ENCODE data around the gene RAP1A.
A peak's percentile ranks its signal among the peaks of the same experiment; 100 is the strongest.

RAP1A gene

DNA sequence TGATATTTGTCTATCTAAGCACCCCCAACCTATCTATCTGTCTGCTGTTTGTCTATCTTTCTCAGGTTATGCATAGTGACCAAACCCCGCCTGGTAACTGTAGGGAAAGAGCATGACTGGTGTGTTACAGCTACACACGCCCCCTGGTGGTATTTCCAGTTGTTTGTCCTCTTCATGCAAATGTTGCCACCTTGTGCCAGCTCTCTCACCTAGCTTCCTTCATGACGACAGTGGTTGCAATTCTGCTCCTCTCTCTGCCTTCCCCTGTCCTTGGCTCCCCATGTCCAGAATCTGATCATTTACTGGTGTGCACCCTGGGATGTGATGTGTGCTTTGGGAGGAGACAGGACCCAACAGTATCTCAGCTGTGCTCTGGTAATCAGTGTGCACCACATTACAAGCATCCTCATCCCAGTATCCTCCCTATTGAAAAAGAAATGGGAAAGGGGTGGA is 127.7 kb downstream of the RAP1A start:
- H3K4me3 ChIP-seq (ENCODE audit: low read depth, low read length), result no peak overlapping the region
- H3K27ac ChIP-seq (ENCODE audit: low read depth, low read length), result no peak overlapping the region
- H3K9me3 ChIP-seq (ENCODE audit: control insufficient read depth, insufficient read depth, low read length), result no peaks in the 10 kb centered on the region
- peaks cover 19% of the 10 kb centered on the region for H3K4me1 ChIP-seq (ENCODE audit: control insufficient read depth, insufficient read depth, low read length)
- no peak overlapping the region for H3K9ac ChIP-seq (ENCODE audit: low read depth, low read length)
- no peaks in the 10 kb centered on the region for H3K36me3 ChIP-seq (ENCODE audit: control insufficient read depth, insufficient read depth, low read length)
- H3K27me3 ChIP-seq (ENCODE audit: control insufficient read depth, insufficient read depth, low read length), result no peaks in the 10 kb centered on the region

DNA sequence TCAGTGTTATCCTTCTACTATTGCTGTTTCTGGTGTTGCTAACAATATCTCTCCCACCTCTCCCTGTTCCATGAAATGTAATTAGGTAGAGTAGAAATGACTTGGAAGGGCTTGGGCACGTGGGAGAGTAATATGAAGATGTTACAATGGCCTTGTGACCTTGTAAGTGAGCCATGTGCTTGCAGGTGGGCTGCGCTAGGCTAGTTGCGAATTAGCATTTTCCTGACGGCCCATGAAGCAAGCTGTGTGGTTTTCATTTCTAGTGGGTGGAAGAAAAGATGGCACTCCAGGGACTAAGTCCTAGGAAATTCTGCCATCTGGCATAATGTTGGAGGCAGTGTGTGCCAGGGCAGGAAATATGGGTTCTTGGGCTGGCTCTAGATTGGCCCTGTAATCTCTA is 128.4 kb downstream of the RAP1A start:
- Histone ChIP-seq H3K4me1 (ENCODE audit: control insufficient read depth, insufficient read depth, low read length) (peaks cover 19% of the 10 kb centered on the region), H3K4me3 (ENCODE audit: low read depth, low read length) (no peak overlapping the region), H3K27me3 (ENCODE audit: control insufficient read depth, insufficient read depth, low read length) (no peaks in the 10 kb centered on the region), H3K27ac (ENCODE audit: low read depth, low read length) (peak overlapping the region; percentile 7), H3K9ac (ENCODE audit: low read depth, low read length) (no peak overlapping the region), H3K9me3 (ENCODE audit: control insufficient read depth, insufficient read depth, low read length) (no peaks in the 10 kb centered on the region), H3K36me3 (ENCODE audit: control insufficient read depth, insufficient read depth, low read length) (no peaks in the 10 kb centered on the region)

DNA sequence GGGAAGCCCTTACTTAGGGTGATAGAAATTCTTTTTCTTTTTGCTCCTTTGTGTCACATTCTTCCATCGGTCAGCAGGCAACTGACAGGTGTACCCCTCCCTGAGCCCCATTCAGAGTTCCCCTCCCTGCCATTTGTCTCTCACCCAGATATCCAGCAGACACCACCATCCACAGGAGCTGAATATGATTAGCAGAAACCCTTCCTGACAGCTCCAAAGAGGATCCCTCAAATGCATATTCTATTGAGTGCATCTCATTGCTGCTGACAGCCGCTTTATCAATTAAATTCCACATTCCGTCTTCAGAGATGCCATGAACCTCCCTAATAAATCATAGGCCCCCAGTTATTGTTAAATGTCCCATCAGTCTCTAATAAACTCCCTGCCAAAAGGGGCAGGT is 130.0 kb downstream of the RAP1A start:
- Histone ChIP-seq H3K36me3 (ENCODE audit: control insufficient read depth, insufficient read depth, low read length) (no peaks in the 10 kb centered on the region), H3K4me1 (ENCODE audit: control insufficient read depth, insufficient read depth, low read length) (peaks cover 22% of the 10 kb centered on the region), H3K27me3 (ENCODE audit: control insufficient read depth, insufficient read depth, low read length) (no peaks in the 10 kb centered on the region), H3K9me3 (ENCODE audit: control insufficient read depth, insufficient read depth, low read length) (no peaks in the 10 kb centered on the region), H3K9ac (ENCODE audit: low read depth, low read length) (no peak overlapping the region), H3K4me3 (ENCODE audit: low read depth, low read length) (no peak overlapping the region), H3K27ac (ENCODE audit: low read depth, low read length) (no peak overlapping the region)

DNA sequence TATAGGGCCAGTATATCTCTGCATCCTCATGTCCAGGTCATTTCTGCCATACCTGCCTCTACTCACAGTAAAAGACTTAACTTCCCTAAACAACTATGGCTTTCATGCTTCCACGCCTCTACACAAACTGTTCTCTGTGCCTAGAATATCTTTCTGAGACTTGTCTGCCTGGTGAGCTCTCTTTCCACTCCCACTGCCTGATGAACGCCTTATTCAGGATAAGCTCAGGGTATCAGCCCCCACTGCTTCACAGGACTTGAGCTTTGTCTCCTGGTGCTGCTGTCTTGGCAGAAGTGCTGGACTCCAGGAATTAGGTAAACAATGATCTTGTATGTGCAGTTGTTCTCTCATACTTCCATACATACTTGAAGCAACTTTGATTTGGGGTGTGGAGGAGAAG is 131.3 kb downstream of the RAP1A start:
- H3K4me3 ChIP-seq (ENCODE audit: low read depth, low read length), result no peak overlapping the region
- H3K9me3 ChIP-seq (ENCODE audit: control insufficient read depth, insufficient read depth, low read length), result no peaks in the 10 kb centered on the region
- H3K4me1 ChIP-seq (ENCODE audit: control insufficient read depth, insufficient read depth, low read length), result peaks cover 24% of the 10 kb centered on the region
- H3K27ac ChIP-seq (ENCODE audit: low read depth, low read length), result no peak overlapping the region
- H3K36me3 ChIP-seq (ENCODE audit: control insufficient read depth, insufficient read depth, low read length), result no peaks in the 10 kb centered on the region
- no peak overlapping the region for H3K9ac ChIP-seq (ENCODE audit: low read depth, low read length)
- H3K27me3 ChIP-seq (ENCODE audit: control insufficient read depth, insufficient read depth, low read length), result no peaks in the 10 kb centered on the region

DNA sequence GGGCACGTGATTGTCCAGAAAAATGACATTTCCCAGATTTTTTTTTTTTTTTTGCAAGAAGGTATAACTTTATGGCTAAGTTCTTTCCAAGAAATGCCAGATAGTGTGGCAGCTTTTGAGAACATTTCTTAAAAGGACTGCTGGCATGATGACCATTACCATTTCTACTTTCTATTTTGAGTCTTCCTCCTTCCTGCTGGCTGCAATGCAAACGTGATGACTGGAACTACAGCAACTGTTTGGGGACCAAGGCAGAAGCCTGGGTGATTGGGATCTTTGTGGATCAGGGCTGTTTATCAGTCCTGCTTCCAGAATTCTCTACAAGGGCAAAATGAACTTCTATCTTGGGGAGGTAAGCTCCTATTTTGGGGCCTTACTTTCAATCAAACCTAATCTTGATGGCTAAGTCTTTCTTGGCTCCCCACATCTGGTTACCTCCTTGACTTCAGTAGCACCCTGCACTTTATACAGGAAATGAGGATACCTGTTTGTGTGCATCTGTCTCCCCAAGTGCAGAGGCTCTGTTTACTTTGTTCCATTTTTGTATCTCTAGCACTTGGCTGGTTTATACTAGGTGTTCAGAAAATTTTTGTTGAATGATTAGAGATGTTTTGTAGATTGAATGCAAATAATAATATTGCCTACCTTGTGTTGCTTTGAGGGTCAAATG is 132.5 kb downstream of the RAP1A start:
- Histone ChIP-seq H3K27me3 (ENCODE audit: control insufficient read depth, insufficient read depth, low read length) (no peaks in the 10 kb centered on the region), H3K27ac (ENCODE audit: low read depth, low read length) (no peak overlapping the region), H3K4me3 (ENCODE audit: low read depth, low read length) (no peak overlapping the region), H3K9ac (ENCODE audit: low read depth, low read length) (no peak overlapping the region), H3K9me3 (ENCODE audit: control insufficient read depth, insufficient read depth, low read length) (no peaks in the 10 kb centered on the region), H3K36me3 (ENCODE audit: control insufficient read depth, insufficient read depth, low read length) (no peaks in the 10 kb centered on the region), H3K4me1 (ENCODE audit: control insufficient read depth, insufficient read depth, low read length) (peaks cover 30% of the 10 kb centered on the region)

DNA sequence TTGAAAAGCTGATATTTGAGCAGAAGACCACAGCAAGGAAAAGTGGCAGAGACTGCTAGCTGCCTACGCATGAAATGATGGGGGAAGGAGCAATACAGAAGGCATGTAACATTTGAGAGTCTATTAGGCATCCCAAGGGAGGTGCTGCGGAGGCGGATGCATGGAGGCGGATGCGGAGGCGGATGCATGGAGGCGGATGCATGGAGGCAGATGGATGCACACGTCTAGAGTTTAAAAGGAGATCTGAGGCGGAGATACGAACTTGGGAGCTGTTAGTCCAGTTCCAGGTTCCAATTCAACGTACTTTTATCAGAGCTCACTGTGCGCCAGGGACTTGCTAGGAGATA is 135.4 kb downstream of the RAP1A start:
- Histone ChIP-seq H3K9ac (ENCODE audit: low read depth, low read length) (peak overlapping the region; percentile 94), H3K4me3 (ENCODE audit: low read depth, low read length) (peak overlapping the region; percentile 97), H3K36me3 (ENCODE audit: control insufficient read depth, insufficient read depth, low read length) (peaks cover 21% of the 10 kb centered on the region), H3K9me3 (ENCODE audit: control insufficient read depth, insufficient read depth, low read length) (no peaks in the 10 kb centered on the region), H3K4me1 (ENCODE audit: control insufficient read depth, insufficient read depth, low read length) (peaks cover 13% of the 10 kb centered on the region; the same call in 1 of the 2 replicates), H3K27ac (ENCODE audit: low read depth, low read length) (peak overlapping the region; percentile 99), H3K27me3 (ENCODE audit: control insufficient read depth, insufficient read depth, low read length) (no peaks in the 10 kb centered on the region)

DNA sequence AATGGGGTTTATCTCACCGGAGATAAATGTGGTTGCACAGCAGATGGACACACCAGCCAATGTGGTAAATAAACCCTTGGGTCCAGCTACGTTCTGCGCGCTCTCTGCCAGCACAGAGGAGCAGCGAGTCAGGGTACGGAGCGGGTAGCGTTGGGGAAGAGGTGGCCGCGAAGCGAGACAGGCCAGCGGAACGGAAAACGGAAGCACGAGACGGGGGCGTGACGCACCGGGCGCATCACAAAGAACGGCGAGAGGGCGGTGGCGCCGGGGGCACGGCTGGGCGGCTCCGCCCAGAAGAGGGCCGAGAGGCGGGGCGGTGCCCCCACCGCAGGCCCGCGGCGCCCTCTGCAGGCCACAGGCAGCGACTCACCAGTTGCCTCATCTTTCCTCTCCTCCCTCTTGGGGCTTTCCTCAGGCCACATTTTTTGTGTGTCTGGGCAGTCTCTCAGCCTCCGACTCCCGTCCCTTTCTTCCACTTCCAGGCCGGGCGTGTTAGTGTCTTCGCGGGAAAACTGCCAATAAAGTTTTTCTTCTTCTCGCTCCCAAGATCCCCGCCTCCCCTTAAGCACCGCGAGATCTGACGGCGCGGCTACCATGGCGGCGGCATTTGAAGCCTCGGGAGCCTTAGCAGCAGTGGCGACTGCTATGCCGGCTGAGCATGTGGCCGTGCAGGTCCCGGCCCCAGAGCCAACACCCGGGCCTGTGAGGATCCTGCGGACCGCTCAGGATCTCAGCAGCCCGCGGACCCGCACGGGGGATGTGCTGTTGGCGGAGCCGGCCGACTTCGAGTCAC is 135.9 kb downstream of the RAP1A start, which contains the start of gene DDX20:
DDX20 (plus strand) TSS at position 571 of the 793 bp plus-strand sequence; CDS start at position 595, 24 bp downstream.
- peaks cover 26% of the 10 kb centered on the region for H3K36me3 ChIP-seq (ENCODE audit: control insufficient read depth, insufficient read depth, low read length)

DNA sequence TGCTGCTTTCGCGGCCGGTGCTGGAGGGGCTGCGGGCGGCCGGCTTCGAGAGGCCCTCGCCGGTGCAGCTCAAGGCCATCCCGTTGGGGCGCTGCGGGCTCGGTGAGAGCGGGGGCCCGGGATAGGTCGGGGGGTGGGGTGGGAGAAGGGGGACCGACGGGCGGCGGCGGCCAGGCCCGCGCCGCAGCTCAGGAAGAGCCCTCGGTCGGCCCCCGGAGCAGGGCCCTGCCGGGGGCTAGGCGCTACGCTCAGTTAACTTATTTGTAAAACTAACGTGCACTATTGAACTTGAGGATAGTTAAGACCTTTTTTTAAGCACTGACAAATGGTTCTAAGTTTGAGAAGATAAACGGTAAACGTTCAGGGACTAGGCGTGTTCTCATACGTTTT is 136.5 kb downstream of the RAP1A start:
- Histone ChIP-seq H3K9ac (ENCODE audit: low read depth, low read length) (peak overlapping the region; percentile 94), H3K27me3 (ENCODE audit: control insufficient read depth, insufficient read depth, low read length) (no peaks in the 10 kb centered on the region), H3K4me1 (ENCODE audit: control insufficient read depth, insufficient read depth, low read length) (peaks cover 12% of the 10 kb centered on the region; the same call in 1 of the 2 replicates), H3K27ac (ENCODE audit: low read depth, low read length) (peak overlapping the region; percentile 99), H3K4me3 (ENCODE audit: low read depth, low read length) (peak overlapping the region; percentile 97), H3K36me3 (ENCODE audit: control insufficient read depth, insufficient read depth, low read length) (peaks cover 32% of the 10 kb centered on the region), H3K9me3 (ENCODE audit: control insufficient read depth, insufficient read depth, low read length) (no peaks in the 10 kb centered on the region)

More for the DNA sequence above, 135.9 kb downstream of the RAP1A start, which contains the start of gene DDX20:
- peak within 1 kb of the TSS; percentile 94 for H3K9ac ChIP-seq (ENCODE audit: low read depth, low read length)
- no peaks in the 10 kb centered on the region for H3K27me3 ChIP-seq (ENCODE audit: control insufficient read depth, insufficient read depth, low read length)
- peaks cover 12% of the 10 kb centered on the region; the same call in 1 of the 2 replicates for H3K4me1 ChIP-seq (ENCODE audit: control insufficient read depth, insufficient read depth, low read length)
- peak within 1 kb of the TSS; percentile 99 for H3K27ac ChIP-seq (ENCODE audit: low read depth, low read length)
- peak within 1 kb of the TSS; percentile 97 for H3K4me3 ChIP-seq (ENCODE audit: low read depth, low read length)
- H3K9me3 ChIP-seq (ENCODE audit: control insufficient read depth, insufficient read depth, low read length), result no peaks in the 10 kb centered on the region

DNA sequence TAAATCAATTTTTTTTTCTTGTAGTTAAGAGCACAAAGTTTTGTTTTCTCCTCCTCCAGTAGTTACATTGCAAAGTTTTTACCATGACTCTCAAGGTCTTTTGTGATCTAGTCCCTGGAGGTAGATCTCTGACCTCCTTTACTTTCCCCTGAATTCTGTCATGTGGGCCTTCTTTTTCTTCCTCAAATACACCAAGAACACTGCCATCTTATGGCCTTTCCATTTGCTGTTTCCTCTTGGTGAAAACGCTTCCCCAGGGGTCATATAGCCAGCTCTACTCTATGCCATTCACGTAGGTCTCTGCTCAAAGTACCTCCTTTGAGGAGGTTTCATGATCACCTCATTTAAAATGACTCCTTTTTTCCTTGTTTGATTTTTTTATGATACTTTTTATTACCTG is 138.8 kb downstream of the RAP1A start:
- Histone ChIP-seq H3K4me3 (ENCODE audit: low read depth, low read length) (no peak overlapping the region), H3K9me3 (ENCODE audit: control insufficient read depth, insufficient read depth, low read length) (no peaks in the 10 kb centered on the region), H3K36me3 (ENCODE audit: control insufficient read depth, insufficient read depth, low read length) (peaks cover 54% of the 10 kb centered on the region), H3K27me3 (ENCODE audit: control insufficient read depth, insufficient read depth, low read length) (no peaks in the 10 kb centered on the region), H3K4me1 (ENCODE audit: control insufficient read depth, insufficient read depth, low read length) (peaks cover 12% of the 10 kb centered on the region; the same call in 1 of the 2 replicates), H3K27ac (ENCODE audit: low read depth, low read length) (no peak overlapping the region), H3K9ac (ENCODE audit: low read depth, low read length) (no peak overlapping the region)

DNA sequence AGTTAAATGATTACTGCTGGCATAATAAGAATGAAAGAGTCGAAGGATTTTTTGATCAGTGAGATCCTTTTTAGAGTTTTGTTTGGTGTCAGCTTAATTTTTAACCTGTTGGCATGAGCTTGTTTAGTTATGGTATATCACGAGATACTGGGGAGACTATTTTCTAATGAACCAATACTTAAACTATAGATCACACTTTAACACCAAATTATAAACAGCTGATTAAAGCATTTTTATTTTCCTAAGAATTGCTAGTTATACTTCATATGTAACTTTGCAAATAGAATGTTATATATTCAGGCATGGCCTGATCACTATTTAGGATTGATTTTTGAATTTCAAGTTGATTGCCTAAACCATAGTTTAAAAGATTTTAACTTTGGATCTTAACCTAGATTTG is 142.1 kb downstream of the RAP1A start:
- no peak overlapping the region for H3K4me3 ChIP-seq (ENCODE audit: low read depth, low read length)
- H3K27me3 ChIP-seq (ENCODE audit: control insufficient read depth, insufficient read depth, low read length), result no peaks in the 10 kb centered on the region
- peaks cover 87% of the 10 kb centered on the region for H3K36me3 ChIP-seq (ENCODE audit: control insufficient read depth, insufficient read depth, low read length)
- H3K9ac ChIP-seq (ENCODE audit: low read depth, low read length), result no peak overlapping the region
- H3K9me3 ChIP-seq (ENCODE audit: control insufficient read depth, insufficient read depth, low read length), result no peaks in the 10 kb centered on the region
- peaks cover 5% of the 10 kb centered on the region; the same call in 1 of the 2 replicates for H3K4me1 ChIP-seq (ENCODE audit: control insufficient read depth, insufficient read depth, low read length)
- no peak overlapping the region for H3K27ac ChIP-seq (ENCODE audit: low read depth, low read length)

DNA sequence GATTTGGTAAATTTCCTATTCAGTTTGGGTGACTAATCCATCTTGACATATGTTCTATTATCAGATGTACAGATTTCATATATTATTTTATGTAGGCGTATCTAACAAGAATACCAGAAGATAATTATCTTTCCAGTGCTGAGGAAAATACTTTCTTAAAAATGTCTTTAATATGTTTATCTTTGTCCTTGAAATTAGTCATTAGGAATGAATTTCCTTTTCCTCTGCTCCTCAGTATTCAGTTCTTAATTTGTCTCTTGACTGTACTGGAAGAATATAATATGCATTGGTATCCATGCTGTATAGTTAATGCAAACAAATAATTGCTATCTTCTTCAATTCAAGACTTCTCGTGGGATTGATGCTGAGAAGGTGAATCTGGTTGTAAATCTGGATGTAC is 142.7 kb downstream of the RAP1A start:
- Histone ChIP-seq H3K27ac (ENCODE audit: low read depth, low read length) (no peak overlapping the region), H3K4me3 (ENCODE audit: low read depth, low read length) (no peak overlapping the region), H3K4me1 (ENCODE audit: control insufficient read depth, insufficient read depth, low read length) (no peaks in the 10 kb centered on the region), H3K27me3 (ENCODE audit: control insufficient read depth, insufficient read depth, low read length) (no peaks in the 10 kb centered on the region), H3K36me3 (ENCODE audit: control insufficient read depth, insufficient read depth, low read length) (peaks cover 92% of the 10 kb centered on the region), H3K9ac (ENCODE audit: low read depth, low read length) (no peak overlapping the region), H3K9me3 (ENCODE audit: control insufficient read depth, insufficient read depth, low read length) (no peaks in the 10 kb centered on the region)
